ENCODE measurements around the gene PCBP3. TPM values are rescaled to one million over a fixed set of nuclear protein-coding genes. Genes with fewer than 3 reads are reported as not detected.

Gene PCBP3
- total and polyA plus RNA-seq, 4 donors, result 0.36 to 1.6 (median 0.42) TPM

DNA sequence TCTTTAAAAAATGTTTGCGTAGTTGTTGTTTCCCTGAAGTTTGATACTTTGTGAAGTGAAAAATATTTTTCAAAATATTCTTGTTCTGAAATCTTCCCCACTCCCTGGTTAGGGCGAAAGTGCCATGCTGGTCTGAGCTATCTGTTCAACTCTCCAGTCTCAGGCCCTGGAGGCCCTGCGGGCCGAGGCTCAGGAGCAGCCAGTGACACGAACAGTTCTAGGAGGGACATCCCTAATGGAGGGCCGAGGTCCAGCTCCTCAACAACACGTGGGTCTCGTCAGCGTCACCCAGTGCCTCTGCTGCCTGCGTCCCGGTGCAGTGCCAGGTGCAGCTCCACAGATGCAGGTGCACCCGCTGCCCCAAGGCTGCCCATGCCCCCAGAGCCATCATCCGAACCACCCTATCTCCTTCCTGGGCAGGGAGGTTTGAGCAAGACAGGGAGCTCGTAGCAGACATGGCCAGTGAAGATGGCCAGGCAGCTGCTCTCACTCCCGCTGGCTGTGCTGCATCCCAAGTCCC lies 268.3 kb downstream of the PCBP3 start:
- no peak overlapping the region for H3K4me3 ChIP-seq (ENCODE audit: low read depth in 1 of 3, low read length in 3 of 3)
- no peaks in the 10 kb centered on the region for H3K9me3 ChIP-seq (ENCODE audit: control insufficient read depth in 4 of 4, low read length in 3 of 4)
- 91% methylated on average over 15 of the region's 15 CpGs for WGBS
- no peak overlapping the region for H3K9ac ChIP-seq (ENCODE audit: low read depth in 1 of 2, low read length in 2 of 2)
- DNase-seq (ENCODE audit: low spot score), result no peak
- no peak for TF ChIP-seq RAD21 (IDR thresholded peaks at IDR 0.05)
- TF ChIP-seq, protein P1, sequence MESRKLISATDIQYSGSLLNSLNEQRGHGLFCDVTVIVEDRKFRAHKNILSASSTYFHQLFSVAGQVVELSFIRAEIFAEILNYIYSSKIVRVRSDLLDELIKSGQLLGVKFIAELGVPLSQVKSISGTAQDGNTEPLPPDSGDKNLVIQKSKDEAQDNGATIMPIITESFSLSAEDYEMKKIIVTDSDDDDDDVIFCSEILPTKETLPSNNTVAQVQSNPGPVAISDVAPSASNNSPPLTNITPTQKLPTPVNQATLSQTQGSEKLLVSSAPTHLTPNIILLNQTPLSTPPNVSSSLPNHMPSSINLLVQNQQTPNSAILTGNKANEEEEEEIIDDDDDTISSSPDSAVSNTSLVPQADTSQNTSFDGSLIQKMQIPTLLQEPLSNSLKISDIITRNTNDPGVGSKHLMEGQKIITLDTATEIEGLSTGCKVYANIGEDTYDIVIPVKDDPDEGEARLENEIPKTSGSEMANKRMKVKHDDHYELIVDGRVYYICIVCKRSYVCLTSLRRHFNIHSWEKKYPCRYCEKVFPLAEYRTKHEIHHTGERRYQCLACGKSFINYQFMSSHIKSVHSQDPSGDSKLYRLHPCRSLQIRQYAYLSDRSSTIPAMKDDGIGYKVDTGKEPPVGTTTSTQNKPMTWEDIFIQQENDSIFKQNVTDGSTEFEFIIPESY (IDR thresholded peaks at IDR 0.05), result no peak
- TF ChIP-seq, protein P2, sequence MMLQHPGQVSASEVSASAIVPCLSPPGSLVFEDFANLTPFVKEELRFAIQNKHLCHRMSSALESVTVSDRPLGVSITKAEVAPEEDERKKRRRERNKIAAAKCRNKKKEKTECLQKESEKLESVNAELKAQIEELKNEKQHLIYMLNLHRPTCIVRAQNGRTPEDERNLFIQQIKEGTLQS (IDR thresholded peaks at IDR 0.05), result no peak
- TF ChIP-seq, protein P3, sequence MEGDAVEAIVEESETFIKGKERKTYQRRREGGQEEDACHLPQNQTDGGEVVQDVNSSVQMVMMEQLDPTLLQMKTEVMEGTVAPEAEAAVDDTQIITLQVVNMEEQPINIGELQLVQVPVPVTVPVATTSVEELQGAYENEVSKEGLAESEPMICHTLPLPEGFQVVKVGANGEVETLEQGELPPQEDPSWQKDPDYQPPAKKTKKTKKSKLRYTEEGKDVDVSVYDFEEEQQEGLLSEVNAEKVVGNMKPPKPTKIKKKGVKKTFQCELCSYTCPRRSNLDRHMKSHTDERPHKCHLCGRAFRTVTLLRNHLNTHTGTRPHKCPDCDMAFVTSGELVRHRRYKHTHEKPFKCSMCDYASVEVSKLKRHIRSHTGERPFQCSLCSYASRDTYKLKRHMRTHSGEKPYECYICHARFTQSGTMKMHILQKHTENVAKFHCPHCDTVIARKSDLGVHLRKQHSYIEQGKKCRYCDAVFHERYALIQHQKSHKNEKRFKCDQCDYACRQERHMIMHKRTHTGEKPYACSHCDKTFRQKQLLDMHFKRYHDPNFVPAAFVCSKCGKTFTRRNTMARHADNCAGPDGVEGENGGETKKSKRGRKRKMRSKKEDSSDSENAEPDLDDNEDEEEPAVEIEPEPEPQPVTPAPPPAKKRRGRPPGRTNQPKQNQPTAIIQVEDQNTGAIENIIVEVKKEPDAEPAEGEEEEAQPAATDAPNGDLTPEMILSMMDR (IDR thresholded peaks at IDR 0.05; ENCODE audit: low read depth, low read length, missing input control), result no peak
- H3K27ac ChIP-seq (ENCODE audit: low read depth in 1 of 2, low read length in 2 of 2), result no peak overlapping the region
- no peaks in the 10 kb centered on the region for H3K36me3 ChIP-seq (ENCODE audit: control insufficient read depth in 4 of 4, insufficient read depth in 3 of 4, low read depth in 1 of 4, low read length in 3 of 4)
- no peaks in the 10 kb centered on the region for H3K27me3 ChIP-seq (ENCODE audit: control insufficient read depth in 4 of 4, insufficient read depth in 4 of 4, low read length in 3 of 4)
- no peaks in the 10 kb centered on the region for H3K4me1 ChIP-seq (ENCODE audit: control insufficient read depth in 4 of 4, insufficient read depth in 4 of 4, low read length in 3 of 4)

DNA sequence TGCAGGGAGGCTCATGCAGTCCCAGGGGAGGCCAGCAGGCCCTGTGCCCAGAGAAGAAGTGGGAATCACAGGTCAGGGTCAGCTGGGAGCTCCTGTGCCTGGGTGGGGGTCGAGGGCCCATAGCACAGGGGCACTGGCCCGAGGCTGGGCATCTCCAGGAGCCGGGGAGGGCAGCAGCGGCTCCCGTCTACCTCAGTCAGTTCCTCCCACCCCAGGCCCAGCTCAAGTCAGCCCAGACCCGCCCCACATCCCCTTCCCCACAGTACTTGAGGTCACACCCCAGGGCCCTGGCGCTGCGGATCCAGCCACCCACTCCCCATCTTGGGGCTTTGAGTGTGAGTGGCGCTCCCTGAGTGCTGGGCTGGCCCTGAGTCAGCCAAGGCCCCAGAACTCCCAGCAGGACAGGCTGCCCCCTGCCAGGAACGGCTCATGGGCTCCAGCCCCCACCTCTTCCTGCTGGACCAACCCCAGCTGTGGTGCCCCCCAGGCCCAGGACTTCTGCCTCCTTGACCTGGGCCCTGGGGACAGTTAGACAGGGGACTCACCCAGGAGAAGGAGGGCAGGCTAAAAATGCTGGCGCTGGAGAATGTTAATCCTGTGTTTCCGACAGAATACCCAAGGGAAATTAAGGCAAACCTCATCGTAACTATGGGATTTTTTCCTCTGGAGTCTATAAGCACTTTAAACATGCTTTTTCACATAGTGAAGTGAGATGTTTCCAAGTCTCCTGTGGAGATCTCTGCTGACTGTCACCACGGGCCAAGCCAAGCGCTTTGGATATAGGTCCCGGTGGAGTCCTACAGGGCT lies 269.3 kb downstream of the PCBP3 start:
- H3K27ac ChIP-seq (ENCODE audit: low read depth in 1 of 2, low read length in 2 of 2), result no peak overlapping the region
- DNase-seq (ENCODE audit: low spot score), result no peak
- no peaks in the 10 kb centered on the region for H3K27me3 ChIP-seq (ENCODE audit: control insufficient read depth in 4 of 4, insufficient read depth in 4 of 4, low read length in 3 of 4)
- TF ChIP-seq, protein P2 (IDR thresholded peaks at IDR 0.05), result no peak
- no peak for TF ChIP-seq RXRA (IDR thresholded peaks at IDR 0.05)
- no peak for TF ChIP-seq EGR1 (IDR thresholded peaks at IDR 0.05; ENCODE audit: low read depth in 2 of 2)
- TF ChIP-seq SP1 (IDR thresholded peaks at IDR 0.05), result no peak
- no peak for TF ChIP-seq JUND (IDR thresholded peaks at IDR 0.05)
- TF ChIP-seq HNF4A (conservative IDR thresholded peaks at IDR 0.05), result no peak
- TF ChIP-seq, protein P3 (IDR thresholded peaks at IDR 0.05; ENCODE audit: low read depth, low read length, missing input control), result no peak
- TF ChIP-seq REST (IDR thresholded peaks at IDR 0.05), result no peak
- no peak for TF ChIP-seq RAD21 (IDR thresholded peaks at IDR 0.05)
- TF ChIP-seq NR2F2 (IDR thresholded peaks at IDR 0.05), result no peak
- TF ChIP-seq, protein P1 (IDR thresholded peaks at IDR 0.05), result no peak
- TF ChIP-seq YY1 (IDR thresholded peaks at IDR 0.05), result no peak
- no peak for TF ChIP-seq FOXA2 (IDR thresholded peaks at IDR 0.05)
- TF ChIP-seq TAF1 (conservative IDR thresholded peaks at IDR 0.05), result no peak
- TF ChIP-seq MAX (IDR thresholded peaks at IDR 0.05), result no peak
- TF ChIP-seq GABPA (IDR thresholded peaks at IDR 0.05 in 1 of 2, conservative IDR thresholded peaks at IDR 0.05 in 1 of 2), result no peak
- TF ChIP-seq HNF4G (IDR thresholded peaks at IDR 0.05), result no peak
- no peak overlapping the region for H3K9ac ChIP-seq (ENCODE audit: low read depth in 1 of 2, low read length in 2 of 2)
- H3K4me3 ChIP-seq (ENCODE audit: low read depth in 1 of 3, low read length in 3 of 3), result no peak overlapping the region
- no peaks in the 10 kb centered on the region for H3K9me3 ChIP-seq (ENCODE audit: control insufficient read depth in 4 of 4, low read length in 3 of 4)
- H3K4me1 ChIP-seq (ENCODE audit: control insufficient read depth in 4 of 4, insufficient read depth in 4 of 4, low read length in 3 of 4), result no peaks in the 10 kb centered on the region
- H3K36me3 ChIP-seq (ENCODE audit: control insufficient read depth in 4 of 4, insufficient read depth in 3 of 4, low read depth in 1 of 4, low read length in 3 of 4), result no peaks in the 10 kb centered on the region
- WGBS, result 88% methylated on average over 16 of the region's 16 CpGs
